NCI-H2029 (cell line): ENCODE results near the gene LRRC63.
A peak's percentile ranks its signal among the peaks of the same experiment; 100 is the strongest.
"Not testable (repeated sequence)": the region's sequence is repeated elsewhere in the genome, so short reads cannot be mapped to it uniquely, and the experiment has no call there.

ENCODE experiments used
- DNase-seq: peaks from one replicate; lab custom pipeline; 2025; lab: John Stamatoyannopoulos, UW

LRRC63 gene

GRCh38 chr13:46265292-46265691, 53.6 kb downstream of the LRRC63 start:
- no peak for DNase-seq

DNA sequence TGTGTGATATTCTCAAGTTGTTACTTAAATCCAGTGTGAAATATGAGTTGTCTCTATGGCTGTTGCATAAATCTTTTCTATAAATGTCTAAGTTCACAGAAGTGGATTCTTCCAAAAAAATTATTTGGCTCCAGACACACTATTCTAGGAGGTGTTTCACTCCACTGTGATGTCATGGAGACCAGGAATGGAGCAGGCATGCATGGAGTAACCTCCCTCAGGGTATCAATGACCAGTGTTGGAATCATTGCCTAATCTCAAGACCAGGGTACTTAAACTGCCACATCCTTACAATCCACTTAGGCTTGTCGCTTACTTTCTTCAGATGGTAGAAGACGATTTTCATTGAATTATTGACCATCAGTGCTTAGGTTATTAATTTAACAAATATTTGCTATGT, 55.4 kb downstream of the LRRC63 start:
- DNase-seq, result no peak

DNA sequence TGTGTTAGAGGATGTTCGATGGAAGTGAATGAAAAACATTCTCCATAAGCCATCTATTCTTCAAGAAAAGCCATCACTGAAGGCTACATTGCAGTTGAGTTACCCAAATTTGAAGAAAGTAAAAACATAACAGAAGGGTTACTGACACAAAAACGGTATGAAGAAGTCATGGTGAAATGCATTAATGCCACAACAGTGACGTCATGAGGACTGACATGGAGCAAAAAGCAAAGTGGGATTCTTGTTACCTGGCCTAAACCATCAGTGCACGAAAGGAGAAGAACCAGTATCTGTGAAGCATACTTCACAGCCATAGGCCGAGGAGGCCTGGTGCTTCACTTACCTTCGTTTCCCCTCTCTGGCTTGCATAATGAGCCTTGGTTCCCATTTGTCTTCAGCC, 58.7 kb downstream of the LRRC63 start:
- DNase-seq, result no peak

DNA sequence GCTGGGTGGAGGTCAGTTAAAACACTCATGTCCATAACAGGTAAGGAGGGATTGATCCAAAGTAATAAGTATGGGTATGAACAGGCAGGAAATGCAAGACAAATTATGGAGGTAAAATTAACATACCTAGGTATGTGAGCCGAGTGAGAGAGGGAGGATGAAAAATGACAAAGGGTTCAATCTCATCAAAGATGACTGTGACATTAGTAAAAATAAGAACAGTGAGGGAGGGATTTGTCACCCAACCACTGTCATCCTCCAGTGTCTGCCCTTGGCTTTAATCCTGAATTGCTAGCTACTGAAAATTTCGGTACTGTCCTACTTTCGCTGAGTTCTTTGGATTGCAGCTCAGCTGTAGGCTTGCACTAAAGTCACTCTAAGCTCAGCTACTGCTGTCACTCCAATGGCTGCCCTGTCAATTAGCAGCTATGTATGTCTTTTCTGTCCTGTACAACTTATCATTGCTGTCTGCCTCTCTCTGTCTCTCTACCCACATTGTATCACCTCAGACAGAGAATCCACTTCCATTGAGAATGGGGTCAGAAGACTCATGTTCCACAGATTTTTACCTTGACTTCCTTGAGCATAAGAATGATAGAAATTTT, 62.5 kb downstream of the LRRC63 start:
- no peak for DNase-seq

- no peak for DNase-seq
Measured at GRCh38 chr13:46278474-46278873, 66.7 kb downstream of the LRRC63 start.

GRCh38 chr13:46281779-46282178, 70.1 kb downstream of the LRRC63 start:
- DNase-seq, result no peak

DNA sequence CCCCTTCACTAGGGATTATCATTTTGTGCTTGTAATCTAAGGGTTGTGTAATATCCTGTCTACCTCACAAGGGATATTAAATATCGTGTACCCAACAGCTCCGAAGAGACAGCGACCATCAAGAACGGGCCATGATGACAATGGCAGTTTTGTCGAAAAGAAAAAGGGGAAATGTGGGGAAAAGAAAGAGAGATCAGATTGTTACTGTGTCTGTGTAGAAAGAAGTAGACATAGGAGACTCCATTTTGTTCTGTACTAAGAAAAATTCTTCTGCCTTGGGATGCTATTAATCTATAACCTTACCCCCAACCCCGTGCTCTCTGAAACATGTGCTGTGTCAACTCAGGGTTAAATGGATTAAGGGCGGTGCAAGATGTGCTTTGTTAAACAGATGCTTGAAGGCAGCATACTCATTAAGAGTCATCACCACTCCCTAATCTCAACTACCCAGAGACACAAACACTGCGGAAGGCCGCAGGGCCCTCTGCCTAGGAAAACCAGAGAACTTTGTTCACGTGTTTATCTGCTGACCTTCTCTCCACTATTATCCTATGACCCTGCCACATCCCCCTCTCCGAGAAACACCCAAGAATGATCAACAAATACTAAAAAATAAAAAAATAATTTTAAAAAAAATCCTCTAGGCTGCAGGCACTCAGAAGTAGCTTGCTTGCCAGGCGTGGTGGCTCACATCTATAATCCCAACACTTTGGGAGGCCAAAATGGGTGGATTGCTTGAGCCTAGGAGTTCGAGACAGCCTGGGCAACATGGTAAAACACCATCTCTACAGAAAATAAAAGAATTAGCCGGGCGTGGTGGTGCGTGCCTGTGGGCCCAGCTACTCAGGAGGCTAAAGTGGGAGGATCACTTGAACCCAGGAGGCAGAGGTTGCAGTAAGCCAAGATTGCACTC, 72.4 kb downstream of the LRRC63 start:
- DNase-seq, result not testable (repeated sequence)

DNA sequence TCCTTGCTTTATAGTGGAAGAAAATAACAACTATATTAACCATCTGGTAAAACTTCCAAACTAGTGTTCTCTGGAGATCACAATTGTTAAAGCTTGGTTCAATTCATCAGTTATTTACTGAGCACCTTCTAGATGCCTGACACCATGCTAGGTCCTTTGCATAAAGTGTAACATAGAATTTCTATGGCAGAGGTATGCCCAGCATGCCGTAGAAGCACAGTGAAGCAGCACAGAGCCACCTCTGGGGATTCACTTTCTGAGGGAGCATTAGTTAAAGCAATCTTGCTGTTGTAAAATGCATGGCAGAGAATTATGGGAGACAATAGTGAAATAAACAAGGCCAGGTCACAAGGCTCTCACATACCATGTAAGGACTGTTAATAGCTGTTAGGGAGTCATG, 75.2 kb downstream of the LRRC63 start:
- no peak for DNase-seq

DNA sequence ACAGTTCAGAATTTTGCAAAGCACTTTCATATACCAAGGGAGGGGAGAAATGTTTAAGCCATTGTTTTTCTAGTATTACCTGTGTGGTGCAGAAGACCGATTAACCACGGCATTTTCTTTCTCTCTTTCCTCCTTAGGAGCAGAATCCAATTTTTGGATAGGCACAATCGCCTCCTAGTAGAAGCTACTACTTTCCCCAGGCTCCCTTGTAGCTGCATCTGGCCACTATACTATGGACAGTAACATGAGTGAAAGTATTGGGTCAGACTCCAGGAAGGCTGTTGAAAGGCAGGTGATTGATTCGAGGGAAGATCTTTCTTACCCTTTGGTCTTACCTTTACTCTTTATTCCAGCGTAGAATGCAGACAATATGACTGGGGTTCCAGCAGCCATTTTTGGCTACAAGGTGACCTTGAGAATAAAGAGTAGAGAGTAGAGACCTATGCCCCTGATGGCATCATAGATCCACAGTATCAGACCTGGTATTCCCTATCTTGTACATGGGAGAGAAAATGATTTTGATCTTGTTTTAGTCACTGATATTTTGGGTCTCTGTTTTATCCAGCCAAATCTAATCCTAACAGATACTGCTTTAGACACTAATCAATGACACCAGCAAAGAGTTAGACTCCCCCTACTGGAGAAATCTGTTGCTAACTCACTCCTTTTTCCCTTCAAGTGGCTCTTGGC, 77.0 kb downstream of the LRRC63 start:
- peak; percentile 1 for DNase-seq

GRCh38 chr13:46289260-46289955, 77.7 kb downstream of the LRRC63 start:
- no peak for DNase-seq

DNA sequence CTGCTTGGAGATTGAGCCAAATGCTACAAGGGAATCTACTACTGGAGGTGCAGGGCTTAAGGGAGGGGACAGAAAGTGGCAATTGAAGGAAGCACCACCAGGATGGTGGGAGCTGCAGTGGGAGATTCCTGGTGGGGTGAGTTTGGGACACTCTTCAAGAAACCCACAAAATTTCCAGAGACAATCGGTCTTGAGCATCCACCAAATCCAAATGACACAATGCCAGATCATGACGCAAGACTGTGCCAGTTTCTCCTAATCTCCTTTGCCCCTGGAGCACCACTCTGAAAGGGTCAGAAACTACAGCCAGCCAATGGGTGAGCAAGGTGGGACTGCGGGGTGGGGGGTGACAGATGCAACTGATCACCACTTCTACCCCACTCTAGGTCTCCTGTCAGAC, 78.7 kb downstream of the LRRC63 start:
- DNase-seq, result no peak

DNA sequence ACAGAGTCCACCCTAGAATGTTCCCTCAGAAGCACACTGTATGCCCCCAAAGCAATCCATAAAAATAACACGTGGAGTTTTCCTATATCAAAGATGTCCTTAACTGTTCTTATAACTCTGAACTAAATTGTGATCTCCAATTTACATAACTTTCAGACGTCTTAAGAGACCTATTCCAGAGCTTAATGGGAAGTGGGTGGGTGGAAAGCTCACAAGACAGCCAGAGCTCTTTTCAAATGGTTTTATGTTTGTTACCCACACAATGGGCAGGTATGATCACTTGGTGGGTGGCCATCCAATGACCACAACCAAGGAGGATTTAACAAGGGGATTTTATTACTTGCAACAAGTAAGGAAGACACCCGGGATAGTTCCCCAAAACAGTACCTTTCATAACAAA, 81.7 kb downstream of the LRRC63 start:
- DNase-seq, result no peak

GRCh38 chr13:46295491-46296114, 83.9 kb downstream of the LRRC63 start:
- no peak for DNase-seq

GRCh38 chr13:46296115-46296822, 84.5 kb downstream of the LRRC63 start:
- DNase-seq, result no peak

DNA sequence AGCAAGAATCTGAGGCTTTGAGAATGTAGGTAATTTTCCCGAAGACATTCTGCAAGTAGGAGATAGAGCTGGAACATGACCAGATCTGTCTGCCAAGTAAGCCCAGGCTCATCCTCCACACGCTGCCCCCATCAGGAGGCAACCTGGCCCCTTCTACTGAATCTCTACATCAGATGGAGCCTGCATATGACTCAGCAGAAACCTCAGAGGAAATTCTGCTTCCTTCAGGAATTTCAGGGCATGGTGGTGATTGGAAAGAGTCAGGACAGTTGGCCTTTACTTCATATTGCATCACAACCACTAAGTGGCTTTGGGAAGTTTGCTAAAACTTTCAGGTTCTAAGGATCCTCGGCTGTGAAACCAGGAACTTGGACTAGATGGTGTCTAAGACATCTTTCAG, 85.2 kb downstream of the LRRC63 start:
- DNase-seq, result no peak

- DNase-seq, result no peak
Measured at GRCh38 chr13:46297361-46297811, 85.7 kb downstream of the LRRC63 start.

GRCh38 chr13:46303742-46304385, 92.1 kb downstream of the LRRC63 start:
- no peak for DNase-seq

GRCh38 chr13:46304546-46304945, 92.8 kb downstream of the LRRC63 start:
- DNase-seq, result no peak

DNA sequence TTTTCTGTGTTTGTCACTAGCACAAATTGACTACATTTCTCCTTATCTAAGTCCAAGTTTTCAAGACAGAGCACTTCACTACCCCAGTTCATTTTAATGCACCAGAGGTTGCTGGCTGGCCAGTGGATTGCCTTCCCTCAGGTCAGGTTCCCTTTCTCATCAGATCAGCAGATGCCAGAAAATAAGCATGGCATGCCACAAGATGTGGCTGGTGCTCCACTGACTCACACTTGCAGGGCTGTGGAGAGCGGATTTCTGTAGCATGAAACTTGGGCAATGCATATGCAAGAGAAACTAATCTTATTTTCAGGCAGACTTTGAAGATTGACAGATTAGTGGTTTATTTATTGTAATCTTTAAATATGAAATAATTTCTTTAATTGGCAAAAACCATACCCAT, 95.8 kb downstream of the LRRC63 start:
- no peak for DNase-seq

DNA sequence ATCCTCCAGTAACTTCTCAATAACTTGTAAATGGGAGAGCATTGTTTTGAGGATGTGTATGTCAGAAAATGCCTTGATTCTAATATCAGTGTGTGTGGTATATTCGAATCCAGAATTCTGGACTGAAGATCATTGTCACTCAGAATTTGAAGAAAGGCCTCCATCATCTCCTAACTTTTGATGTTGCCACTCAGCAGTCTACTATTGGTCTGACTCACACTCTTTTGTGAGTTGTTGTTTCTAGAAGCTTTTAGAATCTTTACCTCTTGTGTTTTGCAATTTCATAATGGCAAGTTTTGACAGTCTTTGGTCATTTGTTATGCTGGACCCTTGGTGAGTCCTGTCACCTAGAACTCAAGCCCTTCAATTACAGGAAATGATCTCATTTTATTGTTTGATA, 98.3 kb downstream of the LRRC63 start:
- no peak for DNase-seq

DNA sequence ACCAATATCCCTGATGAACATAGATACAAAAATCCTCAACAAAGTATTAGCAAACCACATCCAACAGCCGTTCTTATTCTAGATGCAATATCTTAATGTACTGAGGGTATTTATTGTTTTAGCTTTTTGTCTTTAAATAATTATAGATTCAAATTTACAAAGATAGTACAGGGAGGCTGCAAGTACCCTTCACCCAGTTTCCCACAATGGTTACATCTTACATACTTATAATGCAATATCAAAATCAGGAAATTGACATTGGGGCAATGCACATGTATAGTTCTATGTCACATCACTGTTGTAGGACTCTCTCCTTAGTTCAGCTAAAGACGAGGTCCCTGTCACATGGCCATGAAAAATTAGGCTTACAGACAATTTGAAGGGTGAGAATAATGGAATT, 99.5 kb downstream of the LRRC63 start:
- no peak for DNase-seq
